GM12874 (cell line): ENCODE data around the gene SOD2.
A peak's percentile ranks its signal among the peaks of the same experiment; 100 is the strongest.

Source experiments
- TF ChIP-seq, protein P1 (sequence below): IDR thresholded peaks from 2 replicates; pipeline ENCODE4 v1.5.1; 2011; ENCODE audit warnings: low read depth, mild to moderate bottlenecking, control low read depth, low read length, moderate library complexity; ENCODE audit not compliant: insufficient read depth

The SOD2 gene

DNA sequence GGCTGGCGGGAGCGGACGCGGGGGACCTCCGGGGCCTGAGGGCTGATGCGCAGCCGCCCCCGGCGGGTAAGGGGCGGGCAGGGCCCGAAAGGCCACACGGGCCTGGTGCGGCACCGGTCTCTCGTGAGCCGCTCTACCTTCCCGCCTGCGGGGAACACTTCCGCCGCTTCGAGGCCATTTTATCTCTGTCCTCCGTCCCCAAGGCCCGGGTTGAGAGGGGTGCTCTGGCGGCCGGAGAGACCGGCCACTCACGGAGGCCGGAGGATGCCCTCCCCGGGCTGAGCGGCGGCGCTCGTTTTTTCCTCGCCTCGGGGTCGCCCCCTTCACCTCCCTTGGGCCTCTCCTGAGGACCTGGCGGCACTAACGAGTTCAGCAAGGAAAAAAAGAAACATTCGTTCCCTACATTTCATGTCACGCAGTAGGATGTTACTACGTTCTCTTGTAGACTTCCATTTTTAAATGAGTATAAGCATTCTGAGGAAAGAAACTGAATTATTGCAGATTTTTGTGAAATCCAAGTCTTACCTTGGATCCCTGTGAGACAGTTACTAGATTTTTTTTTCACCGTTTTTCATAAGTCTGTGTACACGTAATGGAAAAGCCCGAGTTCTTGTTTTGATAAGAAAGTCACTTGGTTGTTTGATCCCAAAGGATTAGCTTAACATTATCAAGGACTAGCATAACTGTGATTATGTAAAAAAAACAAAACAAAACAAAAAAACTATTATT lies 34.8 kb upstream of the SOD2 start:
- TF ChIP-seq, protein P1, sequence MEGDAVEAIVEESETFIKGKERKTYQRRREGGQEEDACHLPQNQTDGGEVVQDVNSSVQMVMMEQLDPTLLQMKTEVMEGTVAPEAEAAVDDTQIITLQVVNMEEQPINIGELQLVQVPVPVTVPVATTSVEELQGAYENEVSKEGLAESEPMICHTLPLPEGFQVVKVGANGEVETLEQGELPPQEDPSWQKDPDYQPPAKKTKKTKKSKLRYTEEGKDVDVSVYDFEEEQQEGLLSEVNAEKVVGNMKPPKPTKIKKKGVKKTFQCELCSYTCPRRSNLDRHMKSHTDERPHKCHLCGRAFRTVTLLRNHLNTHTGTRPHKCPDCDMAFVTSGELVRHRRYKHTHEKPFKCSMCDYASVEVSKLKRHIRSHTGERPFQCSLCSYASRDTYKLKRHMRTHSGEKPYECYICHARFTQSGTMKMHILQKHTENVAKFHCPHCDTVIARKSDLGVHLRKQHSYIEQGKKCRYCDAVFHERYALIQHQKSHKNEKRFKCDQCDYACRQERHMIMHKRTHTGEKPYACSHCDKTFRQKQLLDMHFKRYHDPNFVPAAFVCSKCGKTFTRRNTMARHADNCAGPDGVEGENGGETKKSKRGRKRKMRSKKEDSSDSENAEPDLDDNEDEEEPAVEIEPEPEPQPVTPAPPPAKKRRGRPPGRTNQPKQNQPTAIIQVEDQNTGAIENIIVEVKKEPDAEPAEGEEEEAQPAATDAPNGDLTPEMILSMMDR: 0 out of 2 replicates have a peak, but pooled peaks have one; percentile 1

DNA sequence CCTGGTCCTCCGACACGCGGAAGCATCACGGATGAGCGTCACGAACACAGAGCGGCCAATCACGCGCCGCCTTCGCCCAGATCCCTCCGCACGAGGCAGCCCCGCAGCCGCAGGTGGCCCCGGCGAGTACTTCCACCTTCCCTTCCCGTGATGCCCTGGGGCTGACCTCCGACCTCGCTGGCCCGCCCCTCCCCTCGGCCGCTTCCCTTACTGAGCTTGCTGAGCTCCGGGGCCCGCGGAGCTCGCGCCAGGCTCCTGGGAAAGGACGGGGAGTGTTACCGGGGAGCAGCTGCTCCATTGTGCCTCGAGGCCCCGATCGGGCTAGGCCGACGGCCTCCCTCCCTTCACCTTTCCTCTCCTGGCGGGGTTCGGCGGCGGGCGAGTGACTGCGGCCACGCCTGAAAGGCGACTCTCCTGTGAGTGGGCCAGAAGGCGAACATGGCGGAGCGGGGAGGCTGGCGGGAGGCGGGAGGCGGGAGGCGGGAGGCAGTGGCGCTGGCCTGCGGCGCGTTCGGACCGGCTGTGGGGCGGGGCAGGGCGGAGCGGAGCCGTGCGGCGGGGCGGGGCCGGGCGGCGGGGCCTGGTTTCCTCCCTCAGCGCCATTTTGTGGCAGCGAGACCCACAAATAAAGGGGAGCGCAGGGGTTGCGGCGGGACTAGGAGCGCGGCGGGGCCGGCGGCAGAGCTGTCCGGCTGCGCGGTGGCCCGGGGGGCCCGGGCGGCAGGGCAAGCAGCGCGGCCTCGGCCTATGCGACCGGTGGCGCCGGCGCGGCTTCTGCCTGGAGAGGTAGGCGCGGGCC lies 34.1 kb upstream of the SOD2 start, which contains the start of gene WTAP:
WTAP (plus strand) TSS at position 589 of the 799 bp plus-strand sequence. CDS start 8,760 bp downstream, outside the sequence.
- TF ChIP-seq, protein P1: no peak

DNA sequence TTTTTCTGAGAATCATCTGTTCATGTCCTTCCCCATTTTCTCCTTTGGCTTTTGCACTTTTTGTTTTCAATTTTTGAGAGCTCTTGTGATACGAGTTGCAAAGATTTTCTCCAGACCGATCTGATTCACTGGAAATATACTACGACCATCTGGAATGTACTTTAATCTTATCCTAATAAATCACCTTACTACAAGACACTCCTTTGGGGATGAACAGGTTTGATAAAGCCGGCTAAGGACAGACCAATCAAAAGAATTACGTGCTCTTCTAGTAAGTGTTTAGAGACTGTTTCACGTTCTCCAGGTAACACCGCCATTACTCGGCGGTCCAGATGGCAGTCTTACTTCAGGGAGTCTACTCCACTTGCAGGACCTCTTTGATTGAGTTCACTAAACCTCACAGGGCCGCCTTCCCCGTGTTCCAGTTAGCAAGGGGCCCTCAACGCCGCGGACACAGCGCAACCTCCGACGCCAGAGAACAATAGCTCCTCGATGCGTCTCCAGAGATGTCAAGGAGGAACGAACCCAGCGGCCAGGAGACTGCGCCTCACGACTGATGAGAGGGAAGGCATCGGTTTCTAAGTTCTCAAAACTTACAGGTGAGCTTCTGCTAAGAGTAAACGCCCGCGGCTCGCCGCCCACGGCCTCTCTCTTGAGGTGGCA lies 33.3 kb upstream of the SOD2 start:
- TF ChIP-seq, protein P1: no peak

DNA sequence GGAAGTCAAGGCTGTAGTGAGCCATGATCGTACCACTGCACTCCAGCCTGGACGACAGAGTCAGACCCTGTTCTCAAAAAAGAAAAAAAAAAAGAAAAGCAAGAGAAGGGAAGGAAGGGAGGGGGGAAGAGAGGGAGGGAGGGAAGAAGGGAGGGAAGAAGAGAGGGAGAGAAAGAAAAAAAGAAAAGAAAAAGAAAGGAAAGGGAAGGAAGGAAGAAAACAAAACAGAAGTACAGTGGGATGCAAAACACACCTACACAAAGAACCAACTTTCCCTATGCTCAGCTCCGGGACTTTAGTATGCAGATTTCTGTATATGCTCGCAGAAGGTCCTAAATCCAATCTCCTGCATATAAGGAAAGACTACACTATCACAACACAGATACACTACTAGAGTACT lies 31.7 kb upstream of the SOD2 start:
- TF ChIP-seq, protein P1: no peak

DNA sequence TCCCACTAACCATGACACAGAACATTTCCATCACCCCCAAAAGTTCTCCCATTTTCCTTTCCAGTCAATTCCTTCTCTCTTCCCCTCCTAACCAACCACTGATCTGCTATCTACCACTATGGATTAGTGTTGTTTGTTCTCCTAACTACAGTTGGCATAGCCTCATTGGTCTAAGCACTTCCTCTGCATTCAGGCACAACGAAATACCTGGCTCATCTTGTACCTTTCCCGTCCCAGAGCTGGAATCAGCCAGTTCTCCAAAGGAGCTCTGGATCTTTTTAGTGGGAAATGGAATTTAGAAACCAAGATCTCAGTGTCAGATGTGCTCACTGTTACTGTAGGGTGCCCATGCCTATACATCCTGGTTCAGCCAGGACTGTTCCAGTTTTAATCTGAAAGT lies 30.2 kb upstream of the SOD2 start:
- TF ChIP-seq, protein P1: no peak

DNA sequence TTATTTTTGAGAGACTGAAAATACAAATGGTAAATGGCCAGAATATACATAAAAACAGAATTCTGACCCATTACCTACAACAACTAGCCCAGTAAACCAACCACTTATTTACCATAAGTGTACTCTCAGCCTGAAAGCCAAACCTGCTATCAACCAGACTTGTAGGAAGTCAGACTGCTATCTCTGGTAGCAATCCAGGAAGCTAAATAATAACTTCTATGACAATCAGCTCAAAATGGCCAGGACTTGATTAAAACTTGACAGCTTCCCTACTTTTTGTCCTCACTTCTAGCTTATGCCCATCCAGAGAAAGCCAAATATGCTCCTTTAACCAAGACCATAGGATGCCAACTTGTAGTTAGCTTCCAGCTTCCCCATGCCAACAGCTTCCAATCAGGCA lies 29.6 kb upstream of the SOD2 start:
- TF ChIP-seq, protein P1: no peak

DNA sequence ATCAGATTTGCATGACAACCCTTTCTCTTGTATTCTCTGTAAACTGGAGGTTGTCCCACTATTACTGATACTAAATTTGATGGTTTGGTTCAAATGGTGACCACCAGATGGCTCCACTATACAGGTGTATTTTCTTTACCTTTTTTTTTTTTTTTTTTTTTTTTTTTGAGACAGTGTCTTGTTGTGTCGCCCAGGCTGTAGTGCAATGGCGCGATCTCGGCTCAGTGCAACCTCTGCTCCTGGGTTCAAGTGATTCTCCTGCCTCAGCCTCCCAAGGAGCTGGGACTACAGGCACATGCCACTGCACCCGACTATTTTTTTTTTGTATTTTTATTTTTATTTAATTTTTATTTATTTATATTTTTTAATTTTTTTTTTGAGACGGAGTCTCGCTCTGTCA lies 27.7 kb upstream of the SOD2 start:
- TF ChIP-seq, protein P1: peak; percentile 21; the same call in 1 of the 2 replicates
